C4-2B (cell line): Measurements from ENCODE around the gene THSD7B.

Experiments
- H3K27ac ChIP-seq: fragments of 450-650 bp; 2 replicates; pipeline ENCODE4 v1.5.1; 2017
- CTCF ChIP-seq: fragments of 450-650 bp; conservative IDR thresholded peaks from 2 replicates; pipeline ENCODE4 v1.5.1; 2017; ENCODE audit warnings: mild to moderate bottlenecking
- ZFX ChIP-seq: fragments of 450-650 bp; IDR thresholded peaks from 2 replicates; pipeline ENCODE4 v1.6.1; 2017

Gene THSD7B

GRCh38 chr2:137002896-137003295, 237.6 kb downstream of the THSD7B start:
- no peak for TF ChIP-seq CTCF
- no peak for TF ChIP-seq ZFX
- no peak overlapping the region for H3K27ac ChIP-seq

DNA sequence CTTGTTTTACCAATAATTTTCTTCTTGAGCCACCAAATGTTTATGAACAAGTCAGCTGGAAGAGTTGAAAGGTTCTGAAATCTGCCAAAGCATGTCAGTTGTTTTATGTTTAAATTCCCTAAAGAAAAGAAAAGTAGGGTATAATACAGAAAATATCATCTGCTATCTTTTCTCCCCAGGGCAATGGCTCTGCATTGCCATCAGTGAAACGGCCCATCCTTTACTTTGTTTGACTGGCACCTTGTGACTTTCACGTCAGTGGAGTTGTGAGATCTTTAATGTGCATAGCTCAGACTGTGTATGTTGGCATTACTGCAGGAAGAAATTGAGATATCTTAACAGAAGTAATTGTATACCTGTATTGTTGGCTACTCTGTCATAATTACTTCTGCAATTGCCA, 239.9 kb downstream of the THSD7B start:
- no peak overlapping the region for H3K27ac ChIP-seq
- no peak for TF ChIP-seq CTCF
- TF ChIP-seq ZFX: no peak

GRCh38 chr2:137007938-137008337, 242.6 kb downstream of the THSD7B start:
- H3K27ac ChIP-seq: no peak overlapping the region
- TF ChIP-seq ZFX: no peak
- TF ChIP-seq CTCF: no peak

DNA sequence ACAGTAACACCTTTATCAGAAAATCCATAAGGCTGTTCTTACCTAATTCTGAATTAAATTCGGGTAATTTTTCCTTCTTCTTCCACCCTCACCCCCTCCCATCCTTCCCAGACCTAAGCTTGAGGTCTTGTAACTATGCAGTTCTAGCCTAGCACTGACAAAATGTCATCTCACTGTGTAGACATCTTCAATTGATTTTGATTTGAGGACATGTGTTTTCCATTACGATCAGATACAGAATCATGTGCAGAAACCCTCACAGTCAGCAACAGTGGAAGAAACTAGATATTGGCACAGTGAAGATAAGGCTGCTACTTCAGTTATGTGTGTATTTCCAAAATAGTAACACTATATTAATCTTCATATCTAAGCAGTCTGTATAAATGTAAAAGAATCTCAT, 244.6 kb downstream of the THSD7B start:
- H3K27ac ChIP-seq: no peak overlapping the region
- no peak for TF ChIP-seq ZFX
- no peak for TF ChIP-seq CTCF

DNA sequence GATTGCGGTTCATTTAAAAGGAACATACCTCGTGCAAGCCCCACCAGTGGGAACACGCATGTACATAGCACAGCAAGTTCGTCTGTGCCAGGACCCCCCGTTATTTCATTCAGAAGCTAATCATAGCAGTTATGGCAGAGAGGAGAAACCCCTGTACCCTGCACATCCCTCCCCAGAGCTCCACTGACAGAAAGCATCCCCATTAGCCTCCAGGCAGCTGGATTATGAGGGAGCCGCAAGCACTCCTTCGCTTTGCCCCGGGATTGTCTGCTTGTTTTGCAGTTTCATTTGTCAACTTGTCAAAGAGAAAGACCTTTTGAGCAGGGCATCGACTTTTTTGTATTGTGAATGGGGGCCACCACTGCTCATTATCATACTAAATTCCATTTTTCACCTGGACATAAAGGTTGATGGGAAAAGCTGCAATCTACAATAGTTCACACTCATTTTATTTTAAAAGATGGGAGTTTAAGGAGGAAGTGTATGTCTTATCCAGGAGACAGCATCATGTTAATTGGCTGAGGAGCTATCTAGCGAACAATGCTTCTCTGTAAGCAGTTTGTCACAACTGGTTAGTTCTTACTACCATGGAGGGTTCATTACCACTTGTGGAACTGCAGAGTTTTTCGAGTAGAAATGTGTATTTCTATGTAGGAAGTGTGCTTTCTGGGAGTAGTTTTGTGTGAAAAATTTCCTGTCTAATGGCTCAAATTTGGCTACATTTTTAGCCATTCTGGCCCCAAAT, 255.3 kb downstream of the THSD7B start:
- no peak for TF ChIP-seq ZFX
- no peak for TF ChIP-seq CTCF
- H3K27ac ChIP-seq: no peak overlapping the region

GRCh38 chr2:137021763-137022162, 256.4 kb downstream of the THSD7B start:
- H3K27ac ChIP-seq: no peak overlapping the region
- TF ChIP-seq CTCF (no peak), ZFX (no peak)

GRCh38 chr2:137023205-137023604, 257.9 kb downstream of the THSD7B start:
- no peak overlapping the region for H3K27ac ChIP-seq
- no peak for TF ChIP-seq CTCF
- no peak for TF ChIP-seq ZFX
